Muscle of arm (tissue), 12 donors: ENCODE data around the gene NRXN3. TPM values are rescaled to one million over a fixed set of nuclear protein-coding genes. Genes with fewer than 3 reads are reported as not detected.
"Not testable (repeated sequence)": the region's sequence is repeated elsewhere in the genome, so short reads cannot be mapped to it uniquely, and the experiment has no call there.

Experiments used
- DNase-seq: peaks from one replicate; pipeline ENCODE4 v3.0.0-alpha.2; 2013
- polyA plus RNA-seq, 12 donors: library from polyadenylated mRNA; unstranded; fragments of 120-200 nt; gene quantifications; one replicate each; pipeline ENCODE4 v1.2.1, GENCODE V29; 2013; ENCODE audit not compliant: insufficient read length in 12 of 12

Gene NRXN3
- polyA plus RNA-seq, 12 donors, result 0.43 to 8.4 (median 1.2) TPM; not detected in 2

GRCh38 chr14:78403278-78403815, 233.2 kb downstream of the NRXN3 start:
- DNase-seq, result no peak

- no peak for DNase-seq
Measured at GRCh38 chr14:78405079-78405856, 235.1 kb downstream of the NRXN3 start.

- DNase-seq, result no peak
Measured at GRCh38 chr14:78412475-78412874, 242.3 kb downstream of the NRXN3 start.

- DNase-seq, result no peak
Measured at GRCh38 chr14:78414172-78414571, 244.0 kb downstream of the NRXN3 start.

DNA sequence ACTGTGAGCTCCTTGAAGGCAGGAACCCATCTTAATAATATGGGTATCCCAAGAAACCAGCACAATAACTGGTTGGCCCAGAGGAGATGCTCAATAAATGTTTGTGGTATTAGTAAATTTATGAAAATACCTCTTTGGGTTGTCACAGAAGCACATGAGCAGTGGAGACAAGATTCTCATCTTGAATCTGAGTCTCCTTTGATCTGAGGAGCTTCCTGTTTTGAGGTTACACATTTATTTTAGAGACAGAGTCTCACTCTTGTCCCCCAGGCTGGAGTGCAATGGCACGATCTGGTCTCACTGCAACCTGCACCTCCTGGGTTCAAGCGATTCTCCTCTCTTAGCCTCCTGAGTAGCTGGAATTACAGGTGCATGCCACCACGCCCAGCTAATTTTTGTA, 247.4 kb downstream of the NRXN3 start:
- DNase-seq, result no peak

DNA sequence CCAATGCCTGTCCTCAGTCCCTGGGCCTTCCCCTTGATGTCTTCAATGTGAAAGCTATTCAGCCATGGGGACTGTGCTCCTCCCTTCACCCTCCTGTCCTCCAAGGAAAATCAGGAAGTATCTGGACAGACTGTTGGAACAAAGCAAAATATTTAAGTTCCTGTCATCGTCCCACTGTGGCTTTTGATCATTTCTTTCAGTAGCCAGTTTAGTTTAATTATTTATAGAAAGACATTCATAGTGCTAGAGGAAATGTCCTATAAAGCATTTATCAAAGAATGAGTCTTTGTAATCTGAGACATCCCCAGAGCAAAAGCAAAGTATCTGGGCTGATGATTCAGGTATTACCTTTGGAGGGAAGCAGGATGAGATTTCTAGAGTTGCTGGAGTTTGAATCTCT, 254.1 kb downstream of the NRXN3 start:
- no peak for DNase-seq

DNA sequence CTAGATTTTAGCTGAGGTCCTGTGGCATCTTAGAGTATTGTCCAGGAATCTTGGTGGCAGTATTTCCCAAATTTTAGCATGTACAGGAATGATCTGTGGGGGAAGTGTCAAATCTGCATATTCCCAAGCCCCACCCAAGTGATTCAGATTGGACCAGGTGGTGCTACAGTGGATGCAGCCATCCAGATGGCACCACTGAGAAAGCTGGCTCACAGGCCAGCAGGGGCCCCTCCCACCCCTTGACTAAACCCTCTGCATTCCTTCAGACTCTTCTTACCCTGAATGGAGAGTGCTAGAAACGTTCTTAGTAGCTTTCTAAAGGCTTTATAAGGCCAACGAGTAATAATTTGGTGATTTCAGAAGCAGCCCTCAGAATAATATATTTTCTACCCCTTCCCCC, 255.2 kb downstream of the NRXN3 start:
- no peak for DNase-seq

DNA sequence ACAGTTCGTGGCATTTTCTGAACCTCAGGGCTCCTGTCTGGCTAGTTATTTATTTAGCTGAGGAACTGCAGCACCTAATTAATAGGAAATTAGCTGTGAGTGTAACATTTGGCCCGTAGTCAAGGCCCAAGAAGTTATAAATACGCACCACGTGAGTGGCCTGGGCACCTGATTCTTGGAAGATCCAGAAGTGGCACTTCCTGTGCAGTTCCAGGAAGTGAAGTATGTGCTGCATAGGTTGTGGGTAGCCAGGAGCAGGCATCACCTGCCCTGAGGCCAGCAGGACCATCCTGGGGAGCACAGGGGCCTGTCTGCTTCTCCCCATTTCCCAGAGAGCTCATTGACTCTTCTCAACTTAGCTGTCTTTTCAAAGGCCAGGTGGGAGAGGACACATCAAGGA, 255.6 kb downstream of the NRXN3 start:
- no peak for DNase-seq

DNA sequence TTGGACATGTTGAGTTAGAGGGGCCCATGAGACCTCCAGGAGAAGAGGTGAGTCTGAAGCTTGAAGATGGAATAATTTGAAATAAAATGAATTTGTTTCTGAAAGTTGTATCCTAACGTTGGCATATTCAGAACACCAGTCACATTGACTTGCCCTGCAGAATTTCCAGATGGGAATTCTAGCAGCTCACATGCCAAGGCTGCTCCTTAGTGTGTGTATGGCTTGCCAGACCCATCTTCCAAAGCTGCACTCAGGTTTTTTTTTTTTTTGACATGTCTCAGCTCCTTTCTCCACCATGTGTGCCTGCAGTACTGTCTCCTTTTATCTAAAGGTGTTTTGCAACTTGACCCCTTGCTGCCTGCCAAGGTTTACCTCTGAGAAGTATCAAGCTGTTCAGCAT, 261.9 kb downstream of the NRXN3 start:
- no peak for DNase-seq

- DNase-seq, result not testable (repeated sequence)
Measured at GRCh38 chr14:78437448-78437847, 267.3 kb downstream of the NRXN3 start.

GRCh38 chr14:78440356-78440894, 270.3 kb downstream of the NRXN3 start:
- no peak for DNase-seq

GRCh38 chr14:78443834-78444233, 273.7 kb downstream of the NRXN3 start:
- DNase-seq, result no peak

DNA sequence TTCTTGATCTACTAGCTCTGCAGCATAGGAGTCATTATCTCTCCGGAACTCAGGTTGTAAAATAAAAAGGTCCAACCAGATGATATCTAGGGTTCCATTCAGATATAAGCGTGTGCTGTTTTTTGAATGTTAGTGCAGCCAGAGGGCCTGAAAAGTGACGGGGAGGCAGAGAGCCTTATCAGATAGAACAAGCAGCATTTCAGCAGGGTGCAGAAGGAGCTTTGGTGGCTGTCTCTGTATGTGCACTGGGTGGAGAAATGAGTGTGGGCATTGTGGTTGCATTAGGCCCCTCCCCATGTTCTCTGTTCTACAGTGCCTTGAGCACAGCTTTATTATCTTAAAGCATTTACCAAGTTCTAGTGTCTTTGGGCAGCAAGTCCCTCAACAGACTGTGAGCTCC, 275.1 kb downstream of the NRXN3 start:
- no peak for DNase-seq

- no peak for DNase-seq
Measured at GRCh38 chr14:78446807-78447206, 276.6 kb downstream of the NRXN3 start.

DNA sequence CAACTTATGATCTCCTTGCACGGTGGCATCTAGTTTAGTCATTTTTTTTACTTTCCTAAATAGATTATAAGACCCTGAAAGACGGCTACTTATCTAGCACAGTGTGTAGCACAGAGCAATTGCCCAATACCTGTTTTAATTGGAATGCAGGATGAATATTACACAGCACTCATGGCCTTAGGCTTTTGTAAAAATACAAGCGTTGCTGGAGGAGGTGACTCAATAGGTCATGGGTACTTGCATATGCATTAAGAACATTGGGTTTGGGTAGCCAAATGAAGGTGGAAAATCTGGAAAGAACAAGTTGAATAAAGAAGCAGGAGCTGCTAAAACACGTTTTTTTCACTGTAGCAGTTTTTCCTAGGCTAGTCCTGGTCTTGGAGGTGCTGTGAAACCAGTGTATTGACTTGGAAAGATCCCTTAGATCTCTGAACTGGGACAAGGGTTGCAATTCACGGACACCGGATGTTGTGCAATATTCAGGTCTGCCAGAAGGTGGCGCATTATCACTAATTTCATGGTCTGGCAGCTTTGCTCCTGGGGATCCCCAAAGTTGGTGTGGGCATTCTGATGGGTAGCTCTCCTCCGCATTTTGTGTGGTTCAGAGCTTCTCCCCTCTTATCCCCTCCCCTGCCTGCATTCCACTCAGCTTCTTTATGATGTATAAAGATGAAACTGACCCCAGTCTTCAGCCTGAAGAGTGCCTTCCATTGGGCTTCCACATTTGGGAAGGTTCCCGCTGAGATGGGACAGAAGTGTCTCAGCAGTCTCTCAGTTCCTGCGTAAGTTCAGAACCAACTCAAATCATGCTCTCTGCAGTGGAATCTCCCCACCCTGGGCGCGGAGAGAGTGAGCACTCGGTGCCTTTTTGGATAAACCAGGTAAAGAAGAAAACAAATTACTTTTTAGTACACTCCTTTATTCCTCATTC, 278.3 kb downstream of the NRXN3 start:
- peak; percentile 6 for DNase-seq

DNA sequence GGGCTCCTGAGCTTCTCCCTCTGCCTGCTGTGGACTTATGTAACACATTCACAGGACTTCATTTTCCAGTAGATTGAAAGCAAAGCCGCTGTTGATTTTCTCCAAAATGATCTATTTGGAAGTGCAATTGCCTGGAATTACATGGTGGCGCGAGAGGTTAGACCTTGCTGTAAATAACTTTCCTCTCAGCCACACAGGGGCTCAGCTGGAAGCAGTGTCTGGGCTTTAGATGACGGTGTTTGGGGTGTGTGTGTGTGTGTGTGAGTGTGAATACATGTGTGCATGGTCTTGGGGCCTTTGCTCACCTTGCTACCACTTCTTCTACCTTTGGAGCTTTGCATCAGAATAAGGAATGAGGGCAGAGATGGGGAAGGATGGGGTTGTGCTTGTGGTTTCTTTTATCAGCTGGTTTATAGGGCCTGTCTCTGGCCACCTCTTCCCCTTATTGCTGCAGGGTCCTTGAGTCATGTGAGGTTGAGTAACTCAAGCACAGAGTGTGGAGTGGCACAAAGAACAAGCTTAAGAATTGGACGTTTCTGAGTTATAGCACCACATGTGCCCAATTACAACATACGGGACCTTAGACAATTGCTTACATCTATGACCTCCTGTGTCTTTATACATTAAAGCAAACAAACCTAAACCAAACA, 280.6 kb downstream of the NRXN3 start:
- no peak for DNase-seq

- DNase-seq, result no peak
Measured at GRCh38 chr14:78451319-78451695, 281.1 kb downstream of the NRXN3 start.

DNA sequence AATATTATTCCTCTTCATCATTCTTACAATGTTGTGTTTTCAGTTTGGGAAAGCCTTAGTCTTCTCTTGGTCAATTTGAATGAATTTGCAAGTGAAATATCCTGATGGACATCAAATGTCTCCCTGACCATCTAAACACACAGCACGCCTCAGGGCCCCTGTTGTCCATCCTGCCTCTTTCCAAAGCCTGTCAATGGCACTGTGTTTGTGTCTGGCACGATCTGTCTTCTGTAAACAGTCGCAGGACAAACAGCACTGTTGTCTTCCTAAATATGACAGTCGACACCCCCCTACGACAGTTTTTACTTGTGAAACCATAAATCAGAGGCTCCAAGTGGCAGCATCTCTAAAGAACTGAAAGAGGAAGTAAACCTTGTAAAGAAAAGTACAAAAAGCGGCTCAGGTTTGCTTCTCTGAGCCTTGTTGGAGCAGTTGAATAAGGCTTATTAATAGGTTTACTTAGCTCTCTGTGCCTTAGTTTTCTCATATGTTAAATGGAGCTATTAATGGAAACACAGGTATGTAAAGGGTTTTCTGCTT, 285.8 kb downstream of the NRXN3 start:
- no peak for DNase-seq

DNA sequence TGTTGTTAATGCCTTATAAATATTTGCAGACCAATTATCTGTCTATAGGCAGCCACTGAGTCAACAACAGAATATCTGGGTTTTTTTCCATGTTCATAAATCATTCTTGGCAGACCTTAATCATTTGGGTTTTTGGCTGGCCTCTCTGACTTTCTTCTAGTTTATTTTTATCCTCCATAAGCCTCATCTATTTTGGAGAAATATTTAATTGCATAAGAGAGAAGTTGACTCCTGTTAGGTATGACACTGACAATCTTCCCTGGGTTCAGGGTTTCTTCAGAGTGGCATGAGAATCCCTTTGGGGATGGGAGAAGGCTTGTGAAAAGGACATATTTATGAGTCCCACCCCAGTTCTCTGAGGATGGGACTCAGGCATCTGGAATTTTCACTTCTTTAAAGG, 299.8 kb downstream of the NRXN3 start:
- no peak for DNase-seq

- no peak for DNase-seq
Measured at GRCh38 chr14:78479127-78479780, 309.1 kb downstream of the NRXN3 start.

- DNase-seq, result no peak
Measured at GRCh38 chr14:78484028-78484427, 313.9 kb downstream of the NRXN3 start.
